Vagina (tissue), 2 donors: ENCODE results near the gene TRIO. TPM values are rescaled to one million over a fixed set of nuclear protein-coding genes. Genes with fewer than 3 reads are reported as not detected.

ENCODE experiments used
- DNase-seq, 2 donors: peaks; one replicate each; pipeline ENCODE4 v3.0.0-alpha.2; 2017; ENCODE audit errors: extremely low spot score in 2 of 2
- H3K27ac ChIP-seq: fragments of 200-600 bp; sonication (generic); one replicate; pipeline ENCODE4 v1.5.1; 2019
- H3K27me3 ChIP-seq: fragments of 200-600 bp; sonication (generic); one replicate; pipeline ENCODE4 v1.5.1; 2019
- H3K36me3 ChIP-seq, 2 donors: fragments of 200-600 bp; sonication (generic); one replicate each; pipeline ENCODE4 v1.5.1; 2017 to 2019
- H3K4me1 ChIP-seq: fragments of 200-600 bp; sonication (generic); one replicate; pipeline ENCODE4 v1.5.1; 2019
- H3K4me3 ChIP-seq, 2 donors: fragments of 200-600 bp; sonication (generic); 1 replicate in 1 of 2; 2 replicates in 1 of 2; pipeline ENCODE4 v1.5.1; 2016 to 2019
- H3K9me3 ChIP-seq: fragments of 200-600 bp; sonication (generic); one replicate; pipeline ENCODE4 v1.5.1; 2019
- POLR2A ChIP-seq, 2 donors: fragments of 450-650 bp; IDR thresholded peaks; one replicate each; pipeline ENCODE4 v1.6.1; 2017; ENCODE audit warnings: antibody characterized with exemption in 2 of 2, mild to moderate bottlenecking in 2 of 2, moderate library complexity in 2 of 2
- POLR2AphosphoS5 ChIP-seq, 2 donors: sonication (generic); formaldehyde crosslinking; IDR thresholded peaks; one replicate each; pipeline ENCODE4 v1.9.0; 2017; ENCODE audit warnings: antibody characterized with exemption in 2 of 2, mild to moderate bottlenecking in 2 of 2, low read depth in 1 of 2; ENCODE audit not compliant: insufficient read depth in 1 of 2
- intact Hi-C: fragments of 100-400 bp; cut with DNase I; formaldehyde crosslinking; loops from one replicate; pipeline ENCODE4 v1.15.1; 2023
- total RNA-seq: library from RNA; depleted of rRNA; stranded (reverse); fragments of >200 nt; gene quantifications from one replicate; pipeline ENCODE4 v1.2.3, GENCODE V29; 2016
- TF ChIP-seq, protein P1 (sequence below), 3 experiments: fragments of 450-650 bp in 2 of 3; fragments of 200-600 bp in 1 of 3; sonication (generic) in 1 of 3; IDR thresholded peaks; one replicate each; pipeline ENCODE4 v1.5.1; 2017 to 2019; ENCODE audit warnings: antibody characterized with exemption in 3 of 3, mild to moderate bottlenecking in 2 of 3, moderate library complexity in 2 of 3

TRIO gene
- total RNA-seq, 1 donor from 2014 or later: 142 TPM

GRCh38 chr5:14439087-14439871, 296.1 kb downstream of the TRIO start:
- Histone ChIP-seq H3K9me3 (no peaks in the 10 kb centered on the region), H3K4me3 (no peak overlapping the region), H3K36me3 (no peaks in the 10 kb centered on the region), H3K4me1 (peaks cover 23% of the 10 kb centered on the region), H3K27me3 (no peaks in the 10 kb centered on the region), H3K27ac (peak overlapping the region; percentile 81)
- intact Hi-C loops: no loop called here
- no peak for DNase-seq
- TF ChIP-seq POLR2A (IDR thresholded peaks at IDR 0.05): no peak
- TF ChIP-seq POLR2AphosphoS5 (IDR thresholded peaks at IDR 0.05; ENCODE audit: insufficient read depth in 1 of 2, low read depth in 1 of 2): no peak
- TF ChIP-seq, protein P1, sequence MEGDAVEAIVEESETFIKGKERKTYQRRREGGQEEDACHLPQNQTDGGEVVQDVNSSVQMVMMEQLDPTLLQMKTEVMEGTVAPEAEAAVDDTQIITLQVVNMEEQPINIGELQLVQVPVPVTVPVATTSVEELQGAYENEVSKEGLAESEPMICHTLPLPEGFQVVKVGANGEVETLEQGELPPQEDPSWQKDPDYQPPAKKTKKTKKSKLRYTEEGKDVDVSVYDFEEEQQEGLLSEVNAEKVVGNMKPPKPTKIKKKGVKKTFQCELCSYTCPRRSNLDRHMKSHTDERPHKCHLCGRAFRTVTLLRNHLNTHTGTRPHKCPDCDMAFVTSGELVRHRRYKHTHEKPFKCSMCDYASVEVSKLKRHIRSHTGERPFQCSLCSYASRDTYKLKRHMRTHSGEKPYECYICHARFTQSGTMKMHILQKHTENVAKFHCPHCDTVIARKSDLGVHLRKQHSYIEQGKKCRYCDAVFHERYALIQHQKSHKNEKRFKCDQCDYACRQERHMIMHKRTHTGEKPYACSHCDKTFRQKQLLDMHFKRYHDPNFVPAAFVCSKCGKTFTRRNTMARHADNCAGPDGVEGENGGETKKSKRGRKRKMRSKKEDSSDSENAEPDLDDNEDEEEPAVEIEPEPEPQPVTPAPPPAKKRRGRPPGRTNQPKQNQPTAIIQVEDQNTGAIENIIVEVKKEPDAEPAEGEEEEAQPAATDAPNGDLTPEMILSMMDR (IDR thresholded peaks at IDR 0.05): no peak

DNA sequence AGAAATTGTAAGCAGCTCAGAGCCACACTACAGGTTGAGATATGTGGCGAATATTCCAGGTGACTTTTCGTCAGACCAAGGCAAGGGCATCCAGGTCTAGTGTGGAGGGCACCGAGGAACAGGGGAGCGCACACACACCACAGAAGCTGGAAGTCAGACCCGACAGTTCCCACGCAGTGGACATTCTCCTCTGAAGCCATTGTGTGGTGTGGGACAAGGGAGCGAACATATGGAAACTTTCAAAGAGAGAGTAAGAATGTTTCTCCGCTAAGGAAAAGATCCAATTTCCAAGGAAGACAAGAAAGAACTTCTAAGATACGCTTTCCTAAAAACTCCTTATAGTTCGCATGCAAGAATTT, 297.1 kb downstream of the TRIO start:
- Histone ChIP-seq H3K9me3 (no peaks in the 10 kb centered on the region), H3K4me3 (peak overlapping the region; percentile 42 to 47), H3K36me3 (no peaks in the 10 kb centered on the region), H3K27ac (peak overlapping the region; percentile 81), H3K4me1 (peaks cover 24% of the 10 kb centered on the region), H3K27me3 (no peaks in the 10 kb centered on the region)
- no peak for DNase-seq
- TF ChIP-seq, protein P1 (IDR thresholded peaks at IDR 0.05): no peak
- TF ChIP-seq POLR2A (IDR thresholded peaks at IDR 0.05): no peak
- TF ChIP-seq POLR2AphosphoS5 (IDR thresholded peaks at IDR 0.05; ENCODE audit: insufficient read depth in 1 of 2, low read depth in 1 of 2): no peak
- intact Hi-C loops: no loop called here

DNA sequence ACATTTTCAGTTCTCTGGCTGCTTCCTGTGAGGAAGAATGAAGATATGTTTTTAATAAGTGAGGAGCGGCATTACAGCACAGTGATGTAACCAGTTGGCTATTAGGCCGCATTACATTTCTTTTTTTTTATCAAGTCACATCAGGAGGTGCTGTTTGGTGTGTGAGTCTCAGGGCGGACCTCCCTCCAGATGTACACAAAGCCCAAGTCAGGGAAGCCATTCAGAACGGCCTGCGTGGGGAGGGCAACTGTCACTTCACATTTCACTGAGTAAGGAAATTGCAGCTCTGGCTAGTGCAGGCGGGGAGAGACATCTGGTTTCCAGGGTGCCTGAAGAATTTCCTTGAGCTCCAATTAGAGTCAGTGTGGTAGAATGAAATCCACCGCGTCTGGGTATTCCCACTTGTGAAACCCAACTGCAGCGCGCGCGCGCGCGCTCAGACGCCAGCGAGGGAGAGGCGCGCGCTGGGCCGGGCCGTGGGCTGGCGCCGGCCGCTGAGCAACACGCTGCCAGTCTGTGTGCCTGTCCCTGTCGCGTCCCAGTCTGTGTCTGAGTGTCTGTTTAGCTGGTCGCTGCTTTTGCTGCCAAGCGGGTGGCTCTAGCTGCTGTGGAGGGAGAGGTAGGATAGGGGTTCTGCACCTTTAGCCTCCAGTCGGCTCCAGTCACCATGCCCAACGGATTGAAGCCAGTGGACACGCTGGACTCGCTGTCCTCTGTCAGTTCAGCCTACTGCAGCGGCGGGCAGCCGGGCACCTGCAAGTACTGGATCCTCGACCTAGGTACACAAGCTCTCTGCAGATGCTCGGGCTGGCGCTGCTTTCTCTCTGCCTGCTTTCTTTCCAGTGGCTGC, 297.7 kb downstream of the TRIO start:
- Histone ChIP-seq H3K9me3 (no peaks in the 10 kb centered on the region), H3K27me3 (no peaks in the 10 kb centered on the region), H3K4me3 (peak overlapping the region; percentile 42 to 47), H3K4me1 (peaks cover 30% of the 10 kb centered on the region), H3K27ac (peak overlapping the region; percentile 81), H3K36me3 (no peaks in the 10 kb centered on the region)
- DNase-seq: no peak
- intact Hi-C loops: no loop called here
- no peak for TF ChIP-seq POLR2AphosphoS5 (IDR thresholded peaks at IDR 0.05; ENCODE audit: insufficient read depth in 1 of 2, low read depth in 1 of 2)
- TF ChIP-seq POLR2A (IDR thresholded peaks at IDR 0.05): peak in 1 of 2 donors; percentile 5
- TF ChIP-seq, protein P1 (IDR thresholded peaks at IDR 0.05): no peak

DNA sequence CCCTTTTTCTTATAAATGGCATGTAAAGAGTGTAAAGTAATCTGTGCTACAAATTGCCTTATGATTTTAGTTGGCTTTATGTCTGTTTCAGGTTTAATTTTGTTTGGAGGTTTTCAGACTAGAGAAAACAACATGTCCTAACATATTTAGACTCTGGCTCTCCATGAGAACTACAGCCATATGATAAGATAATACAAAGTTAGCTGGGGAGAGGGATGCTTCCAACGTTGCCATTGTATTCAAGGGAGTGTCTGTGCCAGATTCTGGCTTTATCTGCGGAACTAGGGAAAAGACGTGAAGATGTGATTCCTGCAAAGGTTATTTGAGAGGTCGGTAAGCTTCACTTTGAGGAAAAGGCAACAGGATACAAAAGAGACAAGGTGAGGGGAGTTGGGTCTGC, 298.5 kb downstream of the TRIO start:
- Histone ChIP-seq H3K4me3 (peak overlapping the region; percentile 42 to 47), H3K9me3 (no peaks in the 10 kb centered on the region), H3K27me3 (no peaks in the 10 kb centered on the region), H3K27ac (peak overlapping the region; percentile 81), H3K4me1 (peaks cover 38% of the 10 kb centered on the region), H3K36me3 (no peaks in the 10 kb centered on the region)
- TF ChIP-seq POLR2A (IDR thresholded peaks at IDR 0.05): no peak
- TF ChIP-seq, protein P1 (IDR thresholded peaks at IDR 0.05): no peak
- TF ChIP-seq POLR2AphosphoS5 (IDR thresholded peaks at IDR 0.05; ENCODE audit: insufficient read depth in 1 of 2, low read depth in 1 of 2): no peak
- DNase-seq: no peak
- intact Hi-C loops: no loop called here
